HG03520 (cell line): ENCODE measurements around the gene RBMX2.
"Not testable (repeated sequence)": the region's sequence is repeated elsewhere in the genome, so short reads cannot be mapped to it uniquely, and the experiment has no call there.

ENCODE experiments used
- ATAC-seq: cut with Tn5 transposase; IDR thresholded peaks from one replicate; pipeline ENCODE4 v1.9.1; 2021; ENCODE audit warnings: mild to moderate bottlenecking, moderate library complexity; ENCODE audit not compliant: unreplicated experiment

Gene RBMX2

GRCh38 chrX:130401415-130402207, at the start of gene RBMX2:
Gene RBMX2 (plus strand): TSS chrX:130401987. CDS start chrX:130402033, 46 bp downstream.
- ATAC-seq, result peak; percentile 89

- not testable (repeated sequence) for ATAC-seq
Observed at GRCh38 chrX:130352050-130352449, 49.7 kb upstream of the RBMX2 start.

- no peak for ATAC-seq
Observed at GRCh38 chrX:130376077-130376476, 25.7 kb upstream of the RBMX2 start.

GRCh38 chrX:130378024-130378669, 23.6 kb upstream of the RBMX2 start:
- ATAC-seq, result no peak

- ATAC-seq, result no peak
Observed at GRCh38 chrX:130385520-130385919, 16.3 kb upstream of the RBMX2 start, which contains the start of gene GPR119. Gene GPR119 (minus strand): TSS chrX:130385674. CDS start chrX:130385447, 227 bp downstream.

GRCh38 chrX:130386408-130386808, 15.4 kb upstream of the RBMX2 start:
- no peak for ATAC-seq

GRCh38 chrX:130393451-130394074, 8.2 kb upstream of the RBMX2 start:
- no peak for ATAC-seq

GRCh38 chrX:130395341-130395740, 6.4 kb upstream of the RBMX2 start:
- no peak for ATAC-seq

GRCh38 chrX:130402208-130402684, 459 bp downstream of the RBMX2 start:
- no peak for ATAC-seq

- ATAC-seq, result no peak
Observed at GRCh38 chrX:130413415-130413814, 11.6 kb downstream of the RBMX2 start.

- no peak for ATAC-seq
Observed at GRCh38 chrX:130414800-130415199, 13.0 kb downstream of the RBMX2 start.

- no peak for ATAC-seq
Observed at GRCh38 chrX:130415201-130415600, 13.4 kb downstream of the RBMX2 start.

- ATAC-seq, result no peak
Observed at GRCh38 chrX:130416785-130417184, 15.0 kb downstream of the RBMX2 start.

GRCh38 chrX:130418066-130418465, 16.3 kb downstream of the RBMX2 start:
- no peak for ATAC-seq

- ATAC-seq, result no peak
Observed at GRCh38 chrX:130418740-130419139, 17.0 kb downstream of the RBMX2 start.

GRCh38 chrX:130419263-130419662, 17.5 kb downstream of the RBMX2 start:
- no peak for ATAC-seq

GRCh38 chrX:130426531-130426930, 24.7 kb downstream of the RBMX2 start:
- ATAC-seq, result no peak

- ATAC-seq, result not testable (repeated sequence)
Observed at GRCh38 chrX:130429236-130429635, 27.4 kb downstream of the RBMX2 start.

GRCh38 chrX:130435937-130436336, 34.1 kb downstream of the RBMX2 start:
- ATAC-seq, result no peak

- ATAC-seq, result not testable (repeated sequence)
Observed at GRCh38 chrX:130437996-130438395, 36.2 kb downstream of the RBMX2 start.

GRCh38 chrX:130443875-130444274, 42.1 kb downstream of the RBMX2 start:
- ATAC-seq, result no peak
